Measurements from ENCODE around the gene ITGA3.

DNA sequence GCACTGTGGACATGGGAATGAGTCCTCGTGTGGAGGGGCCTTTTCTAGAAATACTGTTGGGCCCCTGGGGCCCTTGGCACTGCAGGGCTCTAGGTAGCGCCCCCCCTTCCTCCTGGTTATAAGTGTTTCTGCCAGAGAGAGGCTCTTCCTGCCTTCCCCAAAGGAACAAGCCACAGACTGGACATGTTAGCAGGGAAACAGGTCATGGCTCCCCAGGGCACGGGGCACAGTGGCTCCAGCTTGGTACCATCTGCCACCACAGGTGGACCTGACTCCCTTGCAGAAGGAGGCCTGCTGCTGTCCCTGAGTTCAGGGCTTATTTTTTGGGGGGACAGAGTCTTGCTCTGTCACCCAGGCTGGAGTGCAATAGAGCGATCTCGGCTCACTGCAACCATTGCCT, 48.0 kb downstream of the ITGA3 start:
- TF ChIP-seq, protein P1, sequence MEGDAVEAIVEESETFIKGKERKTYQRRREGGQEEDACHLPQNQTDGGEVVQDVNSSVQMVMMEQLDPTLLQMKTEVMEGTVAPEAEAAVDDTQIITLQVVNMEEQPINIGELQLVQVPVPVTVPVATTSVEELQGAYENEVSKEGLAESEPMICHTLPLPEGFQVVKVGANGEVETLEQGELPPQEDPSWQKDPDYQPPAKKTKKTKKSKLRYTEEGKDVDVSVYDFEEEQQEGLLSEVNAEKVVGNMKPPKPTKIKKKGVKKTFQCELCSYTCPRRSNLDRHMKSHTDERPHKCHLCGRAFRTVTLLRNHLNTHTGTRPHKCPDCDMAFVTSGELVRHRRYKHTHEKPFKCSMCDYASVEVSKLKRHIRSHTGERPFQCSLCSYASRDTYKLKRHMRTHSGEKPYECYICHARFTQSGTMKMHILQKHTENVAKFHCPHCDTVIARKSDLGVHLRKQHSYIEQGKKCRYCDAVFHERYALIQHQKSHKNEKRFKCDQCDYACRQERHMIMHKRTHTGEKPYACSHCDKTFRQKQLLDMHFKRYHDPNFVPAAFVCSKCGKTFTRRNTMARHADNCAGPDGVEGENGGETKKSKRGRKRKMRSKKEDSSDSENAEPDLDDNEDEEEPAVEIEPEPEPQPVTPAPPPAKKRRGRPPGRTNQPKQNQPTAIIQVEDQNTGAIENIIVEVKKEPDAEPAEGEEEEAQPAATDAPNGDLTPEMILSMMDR (IDR thresholded peaks at IDR 0.05): no peak
- TF ChIP-seq POLR2A (IDR thresholded peaks at IDR 0.05): no peak
